Mucosa of stomach (tissue), 1 donor: ENCODE data around the gene SRCAP.

ENCODE experiments used
- H3K27me3 ChIP-seq: one replicate; pipeline ENCODE4 v1.7.0; 2013; ENCODE audit warnings: mild to moderate bottlenecking, low read length; ENCODE audit not compliant: control insufficient read depth, insufficient read depth
- H3K36me3 ChIP-seq: one replicate; pipeline ENCODE4 v1.7.0; 2013; ENCODE audit warnings: low read length; ENCODE audit not compliant: control insufficient read depth, insufficient read depth
- H3K4me1 ChIP-seq: one replicate; pipeline ENCODE4 v1.7.0; 2013; ENCODE audit warnings: mild to moderate bottlenecking, low read length; ENCODE audit not compliant: control insufficient read depth, insufficient read depth
- H3K4me3 ChIP-seq: one replicate; pipeline ENCODE4 v1.7.0; 2013; ENCODE audit warnings: low read length
- H3K9ac ChIP-seq: one replicate; pipeline ENCODE4 v1.7.0; 2013; ENCODE audit warnings: mild to moderate bottlenecking, low read length, moderate library complexity
- H3K9me3 ChIP-seq: one replicate; pipeline ENCODE4 v1.7.0; 2013; ENCODE audit warnings: mild to moderate bottlenecking, low read length, moderate library complexity; ENCODE audit not compliant: control insufficient read depth
- donor health status: Pancreatic carcinoma.

SRCAP gene

GRCh38 chr16:30710971-30711370 lies 12.0 kb downstream of the SRCAP start:
- no peaks in the 10 kb centered on the region for H3K9me3 ChIP-seq
- H3K4me1 ChIP-seq: no peaks in the 10 kb centered on the region
- peaks cover 58% of the 10 kb centered on the region for H3K36me3 ChIP-seq
- H3K9ac ChIP-seq: no peak overlapping the region
- H3K4me3 ChIP-seq: no peak overlapping the region
- H3K27me3 ChIP-seq: no peaks in the 10 kb centered on the region

- Histone ChIP-seq H3K4me1 (no peaks in the 10 kb centered on the region), H3K36me3 (peaks cover 56% of the 10 kb centered on the region), H3K9ac (no peak overlapping the region), H3K9me3 (no peaks in the 10 kb centered on the region), H3K4me3 (no peak overlapping the region), H3K27me3 (no peaks in the 10 kb centered on the region)
Measured at GRCh38 chr16:30711712-30712111, 12.7 kb downstream of the SRCAP start.

- peaks cover 44% of the 10 kb centered on the region for H3K36me3 ChIP-seq
Measured at GRCh38 chr16:30715750-30716445, 16.9 kb downstream of the SRCAP start.

GRCh38 chr16:30720086-30720485 lies 21.1 kb downstream of the SRCAP start:
- Histone ChIP-seq H3K4me3 (no peak overlapping the region), H3K9me3 (no peaks in the 10 kb centered on the region), H3K9ac (no peak overlapping the region), H3K36me3 (peaks cover 45% of the 10 kb centered on the region), H3K27me3 (no peaks in the 10 kb centered on the region), H3K4me1 (no peaks in the 10 kb centered on the region)

More at GRCh38 chr16:30715750-30716445, 16.9 kb downstream of the SRCAP start:
- no peaks in the 10 kb centered on the region for H3K9me3 ChIP-seq
- no peak overlapping the region for H3K9ac ChIP-seq
- H3K27me3 ChIP-seq: no peaks in the 10 kb centered on the region
- H3K4me3 ChIP-seq: no peak overlapping the region
- no peaks in the 10 kb centered on the region for H3K4me1 ChIP-seq

- H3K36me3 ChIP-seq: peaks cover 43% of the 10 kb centered on the region
Measured at GRCh38 chr16:30720694-30721093, 21.7 kb downstream of the SRCAP start.

GRCh38 chr16:30721167-30721566 lies 22.2 kb downstream of the SRCAP start:
- H3K9me3 ChIP-seq: no peaks in the 10 kb centered on the region
- H3K4me1 ChIP-seq: no peaks in the 10 kb centered on the region
- no peaks in the 10 kb centered on the region for H3K27me3 ChIP-seq
- H3K4me3 ChIP-seq: no peak overlapping the region
- H3K9ac ChIP-seq: no peak overlapping the region
- peaks cover 38% of the 10 kb centered on the region for H3K36me3 ChIP-seq

More at GRCh38 chr16:30720694-30721093, 21.7 kb downstream of the SRCAP start:
- Histone ChIP-seq H3K9ac (no peak overlapping the region), H3K27me3 (no peaks in the 10 kb centered on the region), H3K9me3 (no peaks in the 10 kb centered on the region), H3K4me3 (no peak overlapping the region), H3K4me1 (no peaks in the 10 kb centered on the region)

- no peak overlapping the region for H3K9ac ChIP-seq
Measured at GRCh38 chr16:30721606-30722005, 22.6 kb downstream of the SRCAP start.

GRCh38 chr16:30722443-30722842 lies 23.5 kb downstream of the SRCAP start:
- Histone ChIP-seq H3K9me3 (no peaks in the 10 kb centered on the region), H3K27me3 (no peaks in the 10 kb centered on the region), H3K4me3 (no peak overlapping the region), H3K9ac (no peak overlapping the region), H3K4me1 (no peaks in the 10 kb centered on the region), H3K36me3 (peaks cover 34% of the 10 kb centered on the region)

More at GRCh38 chr16:30721606-30722005, 22.6 kb downstream of the SRCAP start:
- Histone ChIP-seq H3K9me3 (no peaks in the 10 kb centered on the region), H3K4me3 (no peak overlapping the region), H3K27me3 (no peaks in the 10 kb centered on the region), H3K4me1 (no peaks in the 10 kb centered on the region), H3K36me3 (peaks cover 34% of the 10 kb centered on the region)

- H3K4me3 ChIP-seq: no peak overlapping the region
- peaks cover 34% of the 10 kb centered on the region for H3K36me3 ChIP-seq
- H3K4me1 ChIP-seq: no peaks in the 10 kb centered on the region
- H3K9me3 ChIP-seq: no peaks in the 10 kb centered on the region
- H3K9ac ChIP-seq: no peak overlapping the region
- H3K27me3 ChIP-seq: no peaks in the 10 kb centered on the region
Measured at GRCh38 chr16:30722916-30723315, 23.9 kb downstream of the SRCAP start.

GRCh38 chr16:30723725-30724355 lies 24.9 kb downstream of the SRCAP start:
- Histone ChIP-seq H3K36me3 (peaks cover 36% of the 10 kb centered on the region), H3K4me1 (no peaks in the 10 kb centered on the region), H3K4me3 (no peak overlapping the region), H3K27me3 (no peaks in the 10 kb centered on the region), H3K9ac (no peak overlapping the region), H3K9me3 (no peaks in the 10 kb centered on the region)

- Histone ChIP-seq H3K27me3 (no peaks in the 10 kb centered on the region), H3K9me3 (no peaks in the 10 kb centered on the region), H3K4me3 (no peak overlapping the region), H3K36me3 (peaks cover 41% of the 10 kb centered on the region), H3K4me1 (no peaks in the 10 kb centered on the region), H3K9ac (no peak overlapping the region)
Measured at GRCh38 chr16:30724641-30725417, 25.9 kb downstream of the SRCAP start.

GRCh38 chr16:30725418-30725792 lies 26.4 kb downstream of the SRCAP start:
- peaks cover 35% of the 10 kb centered on the region for H3K36me3 ChIP-seq
- no peak overlapping the region for H3K9ac ChIP-seq
- H3K4me3 ChIP-seq: no peak overlapping the region
- no peaks in the 10 kb centered on the region for H3K9me3 ChIP-seq
- no peaks in the 10 kb centered on the region for H3K27me3 ChIP-seq
- H3K4me1 ChIP-seq: no peaks in the 10 kb centered on the region
